AG10803 (cell line): Measurements from ENCODE around the gene DLD.

Experiments
- DNase-seq: peaks from one replicate; pipeline ENCODE4 v3.0.0; 2010; ENCODE audit warnings: low read depth
- H3K4me3 ChIP-seq: 2 replicates; pipeline ENCODE4 v1.5.1; 2011; ENCODE audit warnings: mild to moderate bottlenecking, low read length, control low read depth
- TF ChIP-seq, protein P1 (sequence below): conservative IDR thresholded peaks from 2 replicates; pipeline ENCODE4 v1.5.1; 2011; ENCODE audit warnings: mild to moderate bottlenecking, low read length, control low read depth, inconsistent platforms

DLD gene

DNA sequence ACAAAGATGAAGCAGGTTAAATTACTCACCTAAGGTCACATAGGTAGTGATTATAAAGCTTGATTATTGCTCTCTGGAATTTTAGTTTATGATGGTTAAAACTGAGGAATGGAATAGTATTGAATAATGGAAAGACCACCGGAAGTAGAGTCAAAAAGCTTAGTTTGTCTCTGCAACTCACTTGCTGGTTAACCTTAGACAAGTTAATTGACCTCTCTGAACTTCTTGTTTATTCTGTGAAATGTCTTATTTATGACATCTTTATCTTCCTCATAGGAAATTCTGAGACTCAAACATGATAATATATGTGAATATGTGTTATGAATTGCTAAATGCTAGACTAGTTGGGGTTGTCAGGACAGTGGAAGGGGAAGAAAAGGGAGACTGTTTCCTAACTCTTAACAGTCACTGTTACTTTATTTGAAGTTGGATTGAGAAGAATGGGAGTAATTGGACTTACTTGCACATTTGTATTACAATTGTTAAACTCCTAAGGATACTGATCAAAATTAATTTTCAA, 9.6 kb downstream of the DLD start:
- H3K4me3 ChIP-seq, result no peak overlapping the region
- no peak for DNase-seq
- TF ChIP-seq, protein P1, sequence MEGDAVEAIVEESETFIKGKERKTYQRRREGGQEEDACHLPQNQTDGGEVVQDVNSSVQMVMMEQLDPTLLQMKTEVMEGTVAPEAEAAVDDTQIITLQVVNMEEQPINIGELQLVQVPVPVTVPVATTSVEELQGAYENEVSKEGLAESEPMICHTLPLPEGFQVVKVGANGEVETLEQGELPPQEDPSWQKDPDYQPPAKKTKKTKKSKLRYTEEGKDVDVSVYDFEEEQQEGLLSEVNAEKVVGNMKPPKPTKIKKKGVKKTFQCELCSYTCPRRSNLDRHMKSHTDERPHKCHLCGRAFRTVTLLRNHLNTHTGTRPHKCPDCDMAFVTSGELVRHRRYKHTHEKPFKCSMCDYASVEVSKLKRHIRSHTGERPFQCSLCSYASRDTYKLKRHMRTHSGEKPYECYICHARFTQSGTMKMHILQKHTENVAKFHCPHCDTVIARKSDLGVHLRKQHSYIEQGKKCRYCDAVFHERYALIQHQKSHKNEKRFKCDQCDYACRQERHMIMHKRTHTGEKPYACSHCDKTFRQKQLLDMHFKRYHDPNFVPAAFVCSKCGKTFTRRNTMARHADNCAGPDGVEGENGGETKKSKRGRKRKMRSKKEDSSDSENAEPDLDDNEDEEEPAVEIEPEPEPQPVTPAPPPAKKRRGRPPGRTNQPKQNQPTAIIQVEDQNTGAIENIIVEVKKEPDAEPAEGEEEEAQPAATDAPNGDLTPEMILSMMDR, result no peak

DNA sequence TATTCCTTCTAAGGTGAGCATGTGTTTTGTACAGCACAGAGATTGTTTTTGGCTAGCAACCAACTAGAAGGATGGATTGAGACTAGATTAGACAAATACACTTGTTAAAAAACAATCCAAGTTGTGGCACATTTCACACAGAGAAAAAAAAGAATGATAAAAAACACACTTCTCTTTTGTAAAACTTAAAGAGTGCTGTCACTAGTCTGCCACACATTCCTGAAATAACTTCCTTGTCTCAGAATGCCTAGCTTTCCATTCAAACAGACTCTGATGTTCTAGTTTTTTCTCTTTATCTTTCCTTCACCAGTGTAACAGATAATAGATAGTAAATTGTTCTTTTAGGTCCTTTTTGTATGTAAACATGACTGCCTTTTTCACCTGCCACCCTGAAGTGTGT, 11.4 kb downstream of the DLD start:
- TF ChIP-seq, protein P1, result no peak
- H3K4me3 ChIP-seq, result no peak overlapping the region
- DNase-seq, result peak; percentile 25

DNA sequence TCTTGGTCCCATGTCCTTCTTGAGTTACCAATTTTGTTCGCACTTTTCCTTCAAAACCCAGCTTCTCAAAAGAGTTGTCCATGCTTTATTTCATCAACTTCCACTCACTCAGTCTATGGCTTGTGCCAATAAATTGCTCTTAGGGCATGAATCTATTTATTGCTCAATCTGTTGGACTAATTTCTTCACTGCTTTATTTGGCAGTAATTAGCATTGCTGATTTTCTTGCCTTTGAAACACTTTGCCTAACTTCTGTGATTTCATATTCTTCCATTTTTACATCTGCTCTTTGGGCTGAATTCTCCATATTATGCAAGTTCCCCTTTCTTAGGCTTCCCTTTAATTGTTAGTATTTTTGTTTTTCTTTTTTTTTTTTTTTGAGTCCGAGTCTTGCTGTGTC, 16.8 kb downstream of the DLD start:
- peak; percentile 57 for DNase-seq
- H3K4me3 ChIP-seq, result no peak overlapping the region
- TF ChIP-seq, protein P1, result no peak

DNA sequence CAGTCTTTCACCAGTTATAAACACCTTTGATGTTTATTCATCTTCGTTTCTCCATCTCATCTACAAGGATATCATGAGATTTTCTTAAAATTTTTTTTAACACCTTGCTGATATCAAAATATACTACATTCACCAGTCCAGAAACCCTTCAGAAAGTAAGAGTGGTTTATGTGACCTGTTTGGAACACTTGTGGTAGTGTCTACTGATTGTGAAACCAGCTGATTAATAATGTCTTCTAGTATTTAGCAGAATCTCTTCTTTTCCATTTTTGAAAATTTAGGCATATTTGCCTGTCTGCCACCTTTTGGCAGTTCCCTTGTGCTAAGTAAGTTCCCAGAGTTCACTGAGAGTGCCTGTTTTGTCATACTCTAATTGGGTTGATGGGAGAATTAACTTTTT, 18.5 kb downstream of the DLD start:
- DNase-seq, result no peak
- TF ChIP-seq, protein P1, result no peak
- no peak overlapping the region for H3K4me3 ChIP-seq

DNA sequence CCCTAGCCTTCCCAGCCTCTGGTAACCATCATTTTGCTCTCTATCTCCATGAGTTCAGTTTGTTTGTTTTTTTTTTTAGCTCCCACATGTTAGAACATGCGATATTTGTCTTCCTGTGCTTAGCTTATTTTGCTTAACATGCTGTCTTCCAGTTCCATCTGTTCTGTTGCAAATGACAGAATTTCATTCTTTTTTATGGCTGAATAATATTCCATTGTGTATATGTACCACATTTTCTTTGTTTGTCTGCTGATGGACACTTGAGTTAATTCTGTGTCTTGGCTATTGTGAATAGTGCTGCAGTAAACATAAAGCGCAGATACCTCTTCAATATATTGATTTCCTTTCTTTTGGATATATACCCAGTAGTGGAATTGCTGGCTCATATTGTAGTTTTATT, 21.0 kb downstream of the DLD start:
- no peak for DNase-seq
- TF ChIP-seq, protein P1, result no peak
- H3K4me3 ChIP-seq, result no peak overlapping the region

DNA sequence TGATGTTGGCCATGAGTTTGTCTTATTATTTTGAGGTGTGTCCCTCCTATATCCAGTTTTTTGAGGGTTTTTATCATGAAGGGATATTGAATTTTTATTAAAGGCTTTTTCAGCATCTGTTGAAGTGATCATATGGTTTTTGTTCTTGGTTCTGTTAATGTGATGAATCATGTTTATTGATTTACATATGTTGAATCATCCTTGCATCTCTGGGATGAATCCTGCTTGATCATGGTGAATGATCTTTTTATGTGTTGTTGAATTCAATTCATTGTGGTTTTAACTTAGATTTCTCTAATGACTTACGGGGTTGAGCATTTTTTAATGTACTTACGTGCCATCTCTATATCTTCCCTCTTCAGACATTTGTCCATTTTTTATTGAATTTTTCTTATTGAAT, 22.9 kb downstream of the DLD start:
- TF ChIP-seq, protein P1, result no peak
- DNase-seq, result no peak

DNA sequence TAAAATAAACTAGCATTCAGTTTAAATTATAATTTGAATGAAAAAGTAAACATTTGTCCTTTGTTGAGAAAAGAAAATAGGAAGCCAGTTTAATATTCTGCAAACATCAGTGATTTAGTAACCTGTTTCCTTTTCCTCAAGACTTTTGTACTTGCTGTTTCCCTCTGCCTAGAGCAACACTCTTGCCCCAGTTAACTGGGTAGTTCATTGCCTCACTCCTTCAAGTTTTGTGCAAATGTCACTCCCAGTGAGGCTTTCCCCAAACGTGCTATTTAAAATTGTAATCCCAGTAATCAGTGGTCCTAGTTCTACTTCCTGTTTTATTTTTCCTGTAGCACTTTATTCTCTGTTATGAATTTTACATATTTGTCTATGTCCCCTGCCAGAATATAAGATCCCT, 23.8 kb downstream of the DLD start:
- DNase-seq, result no peak
- TF ChIP-seq, protein P1, result no peak
- H3K4me3 ChIP-seq, result no peak overlapping the region

More for the DNA sequence above, 22.9 kb downstream of the DLD start:
- no peak overlapping the region for H3K4me3 ChIP-seq
